OCI-LY7 (cell line): ENCODE data around the gene BTG2. TPM values are rescaled to one million over a fixed set of nuclear protein-coding genes. Genes with fewer than 3 reads are reported as not detected.

Source experiments
- BruUV-seq: library from RNA; stranded (reverse); fragments of 400-500 nt; replicated peaks from 2 replicates; lab custom pipeline; 2021; lab: Mats Ljungman, UMichigan
- CTCF ChIA-PET: fragments of 300-600 bp; sonication (Branson Sonifier 250); formaldehyde crosslinking; loops from one replicate; lab custom pipeline; 2022; ENCODE audit warnings: antibody characterized with exemption; ENCODE audit not compliant: unreplicated experiment; lab: Charles Lee
- POLR2A ChIA-PET: fragments of 300-600 bp; sonication (Branson Sonifier 250); formaldehyde crosslinking; loops from one replicate; lab custom pipeline; 2022; ENCODE audit warnings: antibody characterized with exemption; lab: Charles Lee
- DNase-seq: peaks from one replicate; pipeline ENCODE4 v3.0.0-alpha.2; 2015; ENCODE audit warnings: low spot score
- H2AFZ ChIP-seq: fragments of 200-600 bp; sonication (generic), shearing (Covaris generic); 2 replicates; pipeline ENCODE4 v1.6.1; 2014; ENCODE audit warnings: mild to moderate bottlenecking, antibody characterized with exemption, low read length, moderate library complexity
- H3K27ac ChIP-seq: fragments of 200-600 bp; sonication (generic); 2 replicates; pipeline ENCODE4 v1.5.1; 2014; ENCODE audit warnings: mixed run types, low read depth, mild to moderate bottlenecking, moderate library complexity, low read length, inconsistent platforms; ENCODE audit not compliant: poor library complexity, severe bottlenecking
- H3K36me3 ChIP-seq: fragments of 200-600 bp; sonication (generic); 2 replicates; pipeline ENCODE4 v1.6.1; 2014; ENCODE audit warnings: mild to moderate bottlenecking, antibody characterized with exemption, low read length, moderate library complexity, mixed read lengths; ENCODE audit not compliant: insufficient read depth
- H3K4me1 ChIP-seq: fragments of 200-600 bp; sonication (generic); 2 replicates; pipeline ENCODE4 v1.5.1; 2014; ENCODE audit warnings: mild to moderate bottlenecking, low read length; ENCODE audit not compliant: insufficient read depth, poor library complexity, severe bottlenecking
- H3K4me2 ChIP-seq: fragments of 200-600 bp; sonication (generic); 2 replicates; pipeline ENCODE4 v1.6.1; 2014; ENCODE audit warnings: mild to moderate bottlenecking, low read length
- H3K4me3 ChIP-seq: fragments of 200-600 bp; sonication (generic); 2 replicates; pipeline ENCODE4 v1.5.1; 2014; ENCODE audit warnings: mild to moderate bottlenecking, low read depth, low read length; ENCODE audit not compliant: poor library complexity, severe bottlenecking
- H3K79me2 ChIP-seq: fragments of 200-600 bp; sonication (generic); 2 replicates; pipeline ENCODE4 v1.6.1; 2016; ENCODE audit warnings: low read depth, mild to moderate bottlenecking, low read length, moderate library complexity, mixed read lengths; ENCODE audit not compliant: insufficient read depth
- H3K9me2 ChIP-seq: fragments of 200-600 bp; sonication (generic); 2 replicates; pipeline ENCODE4 v1.6.1; 2016; ENCODE audit warnings: mild to moderate bottlenecking, low read length, mixed read lengths; ENCODE audit not compliant: insufficient read depth
- H3K9me3 ChIP-seq: fragments of 200-600 bp; sonication (generic); 2 replicates; pipeline ENCODE4 v1.6.1; 2014; ENCODE audit warnings: mild to moderate bottlenecking, mixed run types, low read length, mixed read lengths
- H4K20me1 ChIP-seq: fragments of 200-600 bp; sonication (generic); 2 replicates; pipeline ENCODE4 v1.6.1; 2014; ENCODE audit warnings: mild to moderate bottlenecking, antibody characterized with exemption, low read length, moderate library complexity, mixed read lengths; ENCODE audit not compliant: insufficient read depth
- EZH2phosphoT487 ChIP-seq: fragments of 200-600 bp; sonication (generic); IDR thresholded peaks from 2 replicates; pipeline ENCODE4 v1.6.1; 2018; ENCODE audit warnings: low read depth, borderline replicate concordance, mild to moderate bottlenecking, mixed run types, antibody characterized with exemption, low read length, moderate library complexity, mixed read lengths
- intact Hi-C: fragments of 100-400 bp; cut with micrococcal nuclease; formaldehyde crosslinking; loops from one replicate; pipeline ENCODE4 v1.10.0; 2022; ENCODE audit not compliant: unreplicated experiment
- total RNA-seq, 2 experiments: library from RNA; depleted of rRNA in 1 of 2; stranded (reverse); fragments of >200 nt in 1 of 2; shearing (Covaris generic) in 1 of 2; gene quantifications; 2 replicates each; pipeline ENCODE4 v1.2.3, GENCODE V29; 2014 to 2022
- TF ChIP-seq, protein P1 (sequence below): fragments of 200-600 bp; sonication (generic); conservative IDR thresholded peaks from 2 replicates; pipeline ENCODE4 v1.5.1; 2014; ENCODE audit warnings: mild to moderate bottlenecking, antibody characterized with exemption, low read length, moderate library complexity, mixed read lengths

BTG2 gene
- total RNA-seq, 2 experiments from 2014 or later, result 99.5 to 156 TPM

DNA sequence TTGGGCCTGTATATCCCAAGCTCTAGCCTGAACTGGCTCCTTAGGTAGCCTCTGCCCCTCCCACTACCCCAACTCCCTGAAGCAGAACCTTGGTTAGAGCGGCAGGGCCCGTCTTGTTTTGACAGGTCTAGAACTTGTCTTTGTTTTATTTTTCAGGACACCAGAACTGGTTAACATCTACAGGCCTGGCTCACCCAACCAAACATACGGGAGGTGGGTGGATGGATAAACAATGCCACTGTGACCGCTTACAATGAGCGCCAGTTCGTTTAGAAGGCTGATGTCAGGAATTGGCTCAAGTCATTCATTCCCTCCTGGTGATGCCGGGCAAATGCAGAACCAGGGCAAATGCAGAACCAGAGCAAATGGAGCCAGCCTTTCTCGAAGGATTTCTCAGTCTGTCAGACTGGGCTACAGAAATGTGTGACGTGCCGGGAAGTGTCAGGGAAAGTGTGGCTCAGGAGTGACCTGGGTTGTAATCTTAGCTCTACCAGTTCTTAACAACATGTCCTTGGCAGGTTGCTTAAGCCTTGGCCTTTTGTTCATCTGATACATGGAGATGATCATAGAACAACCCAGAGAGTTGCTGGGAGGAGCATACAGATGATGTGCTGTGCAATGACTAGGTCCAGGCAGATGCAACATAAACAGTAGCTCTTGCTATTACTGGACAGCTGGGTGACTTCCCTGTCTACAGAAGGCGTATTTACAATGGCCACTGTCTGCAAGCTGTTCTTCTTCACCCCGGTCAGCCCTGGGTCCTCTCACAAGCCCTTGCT is 30.5 kb upstream of the BTG2 start:
- H3K27ac ChIP-seq, result peak overlapping the region; percentile 88
- peak overlapping the region; percentile 66 for H3K4me3 ChIP-seq
- DNase-seq, result peak; percentile 38
- H3K36me3 ChIP-seq, result no peaks in the 10 kb centered on the region
- H3K4me2 ChIP-seq, result peak overlapping the region; percentile 96
- H4K20me1 ChIP-seq, result no peaks in the 10 kb centered on the region
- BruUV-seq, result no TSS peak
- H3K79me2 ChIP-seq, result peaks cover 5% of the 10 kb centered on the region; the same call in 1 of the 2 replicates
- CTCF ChIA-PET, result interaction anchor here (0.6 to 1.3 kb wide), 9 partner anchors 8 to 61 kb away, joined by 3 to 8 read pairs (median 4); no protein-coding TSS in a partner anchor
- intact Hi-C loops, result no loop called here
- H3K4me1 ChIP-seq, result peaks cover 97% of the 10 kb centered on the region
- POLR2A ChIA-PET, result interaction anchor here (0.6 to 23.3 kb wide), 5 partner anchors 33 to 374 kb away, joined by 3 to 458 read pairs (median 3); partner anchors contain the start of gene BTG2
- TF ChIP-seq, protein P1, sequence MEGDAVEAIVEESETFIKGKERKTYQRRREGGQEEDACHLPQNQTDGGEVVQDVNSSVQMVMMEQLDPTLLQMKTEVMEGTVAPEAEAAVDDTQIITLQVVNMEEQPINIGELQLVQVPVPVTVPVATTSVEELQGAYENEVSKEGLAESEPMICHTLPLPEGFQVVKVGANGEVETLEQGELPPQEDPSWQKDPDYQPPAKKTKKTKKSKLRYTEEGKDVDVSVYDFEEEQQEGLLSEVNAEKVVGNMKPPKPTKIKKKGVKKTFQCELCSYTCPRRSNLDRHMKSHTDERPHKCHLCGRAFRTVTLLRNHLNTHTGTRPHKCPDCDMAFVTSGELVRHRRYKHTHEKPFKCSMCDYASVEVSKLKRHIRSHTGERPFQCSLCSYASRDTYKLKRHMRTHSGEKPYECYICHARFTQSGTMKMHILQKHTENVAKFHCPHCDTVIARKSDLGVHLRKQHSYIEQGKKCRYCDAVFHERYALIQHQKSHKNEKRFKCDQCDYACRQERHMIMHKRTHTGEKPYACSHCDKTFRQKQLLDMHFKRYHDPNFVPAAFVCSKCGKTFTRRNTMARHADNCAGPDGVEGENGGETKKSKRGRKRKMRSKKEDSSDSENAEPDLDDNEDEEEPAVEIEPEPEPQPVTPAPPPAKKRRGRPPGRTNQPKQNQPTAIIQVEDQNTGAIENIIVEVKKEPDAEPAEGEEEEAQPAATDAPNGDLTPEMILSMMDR, result no peak
- no peak for TF ChIP-seq EZH2phosphoT487
- no peak overlapping the region; the same call in 1 of the 2 replicates for H2AFZ ChIP-seq
- no peaks in the 10 kb centered on the region for H3K9me2 ChIP-seq
- H3K9me3 ChIP-seq, result no peaks in the 10 kb centered on the region

DNA sequence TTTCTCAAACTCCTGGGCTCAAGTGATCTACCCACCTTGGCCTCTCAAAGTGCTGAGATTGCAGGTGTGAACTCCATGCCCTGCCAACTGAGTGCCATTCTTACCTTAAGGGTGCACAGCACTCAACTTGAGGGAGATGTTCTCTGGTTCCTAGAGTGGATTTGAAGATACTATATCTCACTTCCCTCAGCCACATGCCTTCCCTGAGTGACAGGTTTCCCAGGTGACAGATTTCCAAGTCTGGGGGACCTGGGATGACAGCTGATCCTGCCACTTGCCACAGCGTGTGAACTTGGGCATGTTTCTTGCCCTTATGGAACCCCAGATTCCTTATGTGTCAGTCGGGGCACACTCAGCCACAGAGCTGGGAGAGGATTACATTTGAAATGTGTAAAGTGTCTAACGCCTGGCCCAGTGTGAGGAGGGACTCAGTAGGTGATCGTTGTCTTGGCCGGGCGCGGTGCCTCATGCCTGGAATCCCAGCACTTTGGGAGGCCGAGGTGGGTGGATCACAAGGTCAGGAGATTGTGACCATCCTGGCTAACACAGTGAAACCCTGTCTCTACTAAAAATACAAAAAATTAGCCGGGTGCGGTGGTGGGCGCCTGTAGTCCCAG is 29.6 kb upstream of the BTG2 start:
- peak; percentile 2 for DNase-seq
- no TSS peak for BruUV-seq
- H3K36me3 ChIP-seq, result no peaks in the 10 kb centered on the region
- no peak for TF ChIP-seq EZH2phosphoT487
- TF ChIP-seq, protein P1, result no peak
- H3K4me3 ChIP-seq, result no peak overlapping the region
- H3K27ac ChIP-seq, result peak overlapping the region; percentile 88
- POLR2A ChIA-PET, result interaction anchor here (0.6 to 23.3 kb wide), 3 partner anchors 32 to 468 kb away, joined by 3 to 458 read pairs (median 77); partner anchors contain the start of gene BTG2
- CTCF ChIA-PET, result interaction anchor here (0.6 kb wide), 1 partner anchor 20 kb away, joined by 5 read pairs; no protein-coding TSS in a partner anchor
- intact Hi-C loops, result no loop called here
- H3K79me2 ChIP-seq, result peaks cover 5% of the 10 kb centered on the region; the same call in 1 of the 2 replicates
- H2AFZ ChIP-seq, result no peak overlapping the region
- peaks cover 98% of the 10 kb centered on the region for H3K4me1 ChIP-seq
- H3K9me2 ChIP-seq, result no peaks in the 10 kb centered on the region
- no peaks in the 10 kb centered on the region for H4K20me1 ChIP-seq
- no peaks in the 10 kb centered on the region for H3K9me3 ChIP-seq
- H3K4me2 ChIP-seq, result peak overlapping the region; percentile 96
